Loucy (cell line): ENCODE measurements around the gene PAX5.

Source experiments
- H2AFZ ChIP-seq: fragments of 200-600 bp; sonication (generic); 2 replicates; pipeline ENCODE4 v1.6.0; 2016; ENCODE audit warnings: antibody characterized with exemption, mild to moderate bottlenecking, low read length, moderate library complexity
- H3F3A ChIP-seq: fragments of 200-600 bp; 2 replicates; pipeline ENCODE4 v1.6.0; 2016; ENCODE audit warnings: antibody characterized with exemption, low read depth, mild to moderate bottlenecking
- H3K27me3 ChIP-seq: fragments of 200-600 bp; sonication (generic); 2 replicates; pipeline ENCODE4 v1.6.1; 2014; ENCODE audit warnings: low read length, mild to moderate bottlenecking; ENCODE audit not compliant: insufficient read depth, poor library complexity, severe bottlenecking
- H3K36me3 ChIP-seq: fragments of 200-600 bp; sonication (generic); 2 replicates; pipeline ENCODE4 v1.6.1; 2016; ENCODE audit warnings: low read length; ENCODE audit not compliant: insufficient read depth
- H3K4me1 ChIP-seq: fragments of 200-600 bp; sonication (generic); 2 replicates; pipeline ENCODE4 v1.5.1; 2014; ENCODE audit warnings: low read length, mild to moderate bottlenecking; ENCODE audit not compliant: insufficient read depth, poor library complexity, severe bottlenecking
- H3K4me2 ChIP-seq: fragments of 200-600 bp; sonication (generic); 2 replicates; pipeline ENCODE4 v1.6.0; 2014; ENCODE audit warnings: antibody characterized with exemption, low read length, low read depth, mild to moderate bottlenecking; ENCODE audit not compliant: poor library complexity, severe bottlenecking
- H3K4me3 ChIP-seq: fragments of 200-600 bp; sonication (generic); 2 replicates; pipeline ENCODE4 v1.5.1; 2014; ENCODE audit warnings: low read length, mild to moderate bottlenecking, mixed read lengths; ENCODE audit not compliant: poor library complexity, severe bottlenecking
- H3K79me2 ChIP-seq: fragments of 200-600 bp; sonication (generic); 2 replicates; pipeline ENCODE4 v1.6.1; 2014; ENCODE audit warnings: low read length; ENCODE audit not compliant: insufficient read depth
- H3K9ac ChIP-seq: fragments of 200-600 bp; sonication (generic); 2 replicates; pipeline ENCODE4 v1.6.0; 2014; ENCODE audit warnings: mild to moderate bottlenecking, low read depth, low read length, moderate library complexity; ENCODE audit not compliant: poor library complexity, severe bottlenecking
- H3K9me2 ChIP-seq: fragments of 200-600 bp; sonication (generic); replicated peaks from 2 replicates; pipeline ENCODE4 v1.6.1; 2016; ENCODE audit warnings: low read depth, low read length, mixed read lengths
- H3K9me3 ChIP-seq: fragments of 200-600 bp; sonication (generic); 2 replicates; pipeline ENCODE4 v1.6.1; 2014; ENCODE audit warnings: mild to moderate bottlenecking, antibody characterized with exemption, low read length, low read depth; ENCODE audit not compliant: insufficient read depth
- H4K20me1 ChIP-seq: fragments of 200-600 bp; sonication (generic); 2 replicates; pipeline ENCODE4 v1.6.0; 2014; ENCODE audit warnings: antibody characterized with exemption, low read length, mild to moderate bottlenecking; ENCODE audit not compliant: insufficient read depth, poor library complexity, severe bottlenecking
- CTCF ChIP-seq: fragments of 200-600 bp; sonication (generic); conservative IDR thresholded peaks from 2 replicates; pipeline ENCODE4 v1.5.1; 2014; ENCODE audit warnings: mild to moderate bottlenecking, antibody characterized with exemption, low read length
- EZH2phosphoT487 ChIP-seq: fragments of 200-600 bp; IDR thresholded peaks from 2 replicates; pipeline ENCODE4 v1.6.1; 2018; ENCODE audit warnings: antibody characterized with exemption, mild to moderate bottlenecking, moderate library complexity, borderline replicate concordance

PAX5 gene

GRCh38 chr9:36928670-36929349, 105.3 kb downstream of the PAX5 start:
- no peaks in the 10 kb centered on the region for H3F3A ChIP-seq
- H3K9me2 ChIP-seq = no peaks in the 10 kb centered on the region
- TF ChIP-seq CTCF (no peak), EZH2phosphoT487 (no peak)
- no peak overlapping the region for H3K4me2 ChIP-seq
- no peak overlapping the region for H3K9ac ChIP-seq
- no peaks in the 10 kb centered on the region for H3K36me3 ChIP-seq
- H3K4me1 ChIP-seq = peaks cover 7% of the 10 kb centered on the region
- H3K4me3 ChIP-seq = no peak overlapping the region
- H3K27me3 ChIP-seq = no peaks in the 10 kb centered on the region
- H2AFZ ChIP-seq = no peak overlapping the region
- no peaks in the 10 kb centered on the region for H3K79me2 ChIP-seq
- no peaks in the 10 kb centered on the region for H4K20me1 ChIP-seq
- no peaks in the 10 kb centered on the region for H3K9me3 ChIP-seq

- H3K9me2 ChIP-seq = no peaks in the 10 kb centered on the region
- H3K4me3 ChIP-seq = no peak overlapping the region
- no peak overlapping the region for H3K9ac ChIP-seq
- peaks cover 7% of the 10 kb centered on the region for H3K4me1 ChIP-seq
- no peaks in the 10 kb centered on the region for H3K27me3 ChIP-seq
- H3K9me3 ChIP-seq = no peaks in the 10 kb centered on the region
- no peaks in the 10 kb centered on the region for H3F3A ChIP-seq
- no peak overlapping the region for H2AFZ ChIP-seq
- no peaks in the 10 kb centered on the region for H3K79me2 ChIP-seq
- H4K20me1 ChIP-seq = no peaks in the 10 kb centered on the region
- no peak for TF ChIP-seq CTCF
- TF ChIP-seq EZH2phosphoT487 = no peak
- no peaks in the 10 kb centered on the region for H3K36me3 ChIP-seq
- no peak overlapping the region for H3K4me2 ChIP-seq
These were observed 105.9 kb downstream of the PAX5 start for GRCh38 chr9:36928210-36928609.

DNA sequence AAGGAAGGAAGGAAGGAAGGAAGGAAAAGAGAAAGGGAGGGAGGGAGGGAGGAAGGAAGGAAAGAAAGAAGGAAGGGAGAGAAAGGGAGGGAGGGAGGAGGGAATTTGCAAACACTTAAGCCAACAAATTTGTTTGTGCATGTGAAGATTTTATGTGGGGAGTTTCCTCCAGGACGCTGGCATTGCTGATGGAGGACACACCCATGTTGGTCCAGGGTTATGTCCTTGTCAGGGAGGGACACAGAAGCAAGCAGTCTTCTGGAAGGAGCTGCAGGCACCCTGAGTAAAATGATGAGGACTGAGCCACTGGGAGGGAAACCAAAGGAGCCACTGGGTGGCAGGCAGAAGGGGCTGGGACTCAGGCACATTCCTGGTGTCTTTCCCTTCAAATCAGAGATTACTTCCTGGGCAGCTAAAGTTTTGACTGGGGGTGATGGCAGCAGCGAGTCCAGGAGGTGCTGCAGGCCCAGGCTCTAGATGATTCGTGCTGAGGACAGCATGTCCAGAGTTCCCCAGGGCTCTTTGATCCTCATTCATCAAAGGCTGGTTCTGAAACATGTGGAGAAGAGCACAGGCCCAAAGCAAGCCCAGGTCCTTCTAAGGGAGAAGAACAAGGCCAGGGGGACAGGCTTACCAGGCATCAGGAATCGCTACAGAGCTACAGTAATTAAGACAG, 109.2 kb downstream of the PAX5 start:
- Histone ChIP-seq H3F3A (no peaks in the 10 kb centered on the region), H3K79me2 (no peaks in the 10 kb centered on the region), H3K36me3 (no peaks in the 10 kb centered on the region), H3K4me2 (no peak overlapping the region), H3K4me3 (no peak overlapping the region), H2AFZ (no peak overlapping the region), H4K20me1 (no peaks in the 10 kb centered on the region), H3K27me3 (no peaks in the 10 kb centered on the region), H3K4me1 (peaks cover 7% of the 10 kb centered on the region), H3K9me2 (no peaks in the 10 kb centered on the region), H3K9me3 (no peaks in the 10 kb centered on the region), H3K9ac (no peak overlapping the region)
- no peak for TF ChIP-seq EZH2phosphoT487
- TF ChIP-seq CTCF = no peak
